T-helper 9 cell (primary cell): ENCODE results near the gene ALDH8A1.

Source experiments
- DNase-seq: peaks from one replicate; pipeline ENCODE4 v3.0.0-alpha.2; 2020

The ALDH8A1 gene

GRCh38 chr6:134948691-134949090 is 1.2 kb downstream of the ALDH8A1 start:
- no peak for DNase-seq

- DNase-seq, result no peak
These were observed 1.8 kb downstream of the ALDH8A1 start for GRCh38 chr6:134948142-134948541.

- no peak for DNase-seq
These were observed 4.9 kb downstream of the ALDH8A1 start for GRCh38 chr6:134945045-134945444.

GRCh38 chr6:134943522-134944111 is 6.3 kb downstream of the ALDH8A1 start:
- DNase-seq, result no peak

- DNase-seq, result no peak
These were observed 11.0 kb downstream of the ALDH8A1 start for GRCh38 chr6:134938896-134939295.

GRCh38 chr6:134937426-134937825 is 12.5 kb downstream of the ALDH8A1 start:
- DNase-seq, result no peak

GRCh38 chr6:134936931-134937330 is 13.0 kb downstream of the ALDH8A1 start:
- no peak for DNase-seq

GRCh38 chr6:134936476-134936875 is 13.4 kb downstream of the ALDH8A1 start:
- DNase-seq, result no peak

- DNase-seq, result no peak
These were observed 15.0 kb downstream of the ALDH8A1 start for GRCh38 chr6:134934793-134935485.

GRCh38 chr6:134932535-134933470 is 17.1 kb downstream of the ALDH8A1 start:
- DNase-seq, result no peak

- DNase-seq, result no peak
These were observed 17.8 kb downstream of the ALDH8A1 start for GRCh38 chr6:134932098-134932497.

GRCh38 chr6:134930463-134930862 is 19.4 kb downstream of the ALDH8A1 start:
- DNase-seq, result no peak

GRCh38 chr6:134928151-134928900 is 21.6 kb downstream of the ALDH8A1 start:
- no peak for DNase-seq

GRCh38 chr6:134925800-134926199 is 24.1 kb downstream of the ALDH8A1 start:
- no peak for DNase-seq

- DNase-seq, result no peak
These were observed 28.1 kb downstream of the ALDH8A1 start for GRCh38 chr6:134921721-134922261.

GRCh38 chr6:134921276-134921675 is 28.6 kb downstream of the ALDH8A1 start:
- no peak for DNase-seq

GRCh38 chr6:134920422-134920821 is 29.5 kb downstream of the ALDH8A1 start:
- no peak for DNase-seq

GRCh38 chr6:134918418-134918961 is 31.4 kb downstream of the ALDH8A1 start:
- no peak for DNase-seq

- no peak for DNase-seq
These were observed 38.4 kb downstream of the ALDH8A1 start for GRCh38 chr6:134911547-134911946.

- no peak for DNase-seq
These were observed 39.3 kb downstream of the ALDH8A1 start for GRCh38 chr6:134910593-134910935.

- no peak for DNase-seq
These were observed 40.0 kb downstream of the ALDH8A1 start for GRCh38 chr6:134909701-134910592.
